LNCaP clone FGC (cell line): ENCODE data around the gene PNPLA6.

Source experiments
- DNase-seq: peaks from one replicate; pipeline ENCODE4 v3.0.0-alpha.2; 2011; ENCODE audit warnings: low read depth
- H3K4me3 ChIP-seq: 2 replicates; pipeline ENCODE4 v1.5.1; 2011; ENCODE audit warnings: mild to moderate bottlenecking, low read depth, low read length, control low read depth
- TF ChIP-seq, protein P1 (sequence below): IDR thresholded peaks from 2 replicates; pipeline ENCODE4 v1.5.1; 2012; ENCODE audit warnings: mild to moderate bottlenecking; ENCODE audit not compliant: control insufficient read depth, insufficient read depth; ENCODE audit errors: extremely low read depth

The PNPLA6 gene

DNA sequence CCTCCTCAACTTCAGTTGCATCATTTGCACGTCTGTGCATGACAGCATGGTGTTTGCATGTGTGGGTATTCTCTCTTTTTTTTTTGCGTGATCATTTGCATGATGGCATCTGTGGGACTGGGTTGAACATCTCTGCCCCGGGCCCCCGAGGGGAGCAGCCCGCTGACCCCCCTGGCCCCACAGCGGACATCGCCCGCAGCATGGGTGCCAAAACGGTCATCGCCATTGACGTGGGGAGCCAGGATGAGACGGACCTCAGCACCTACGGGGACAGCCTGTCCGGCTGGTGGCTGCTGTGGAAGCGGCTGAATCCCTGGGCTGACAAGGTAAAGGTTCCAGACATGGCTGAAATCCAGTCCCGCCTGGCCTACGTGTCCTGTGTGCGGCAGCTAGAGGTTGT is 23.1 kb downstream of the PNPLA6 start:
- H3K4me3 ChIP-seq = no peak overlapping the region
- TF ChIP-seq, protein P1, sequence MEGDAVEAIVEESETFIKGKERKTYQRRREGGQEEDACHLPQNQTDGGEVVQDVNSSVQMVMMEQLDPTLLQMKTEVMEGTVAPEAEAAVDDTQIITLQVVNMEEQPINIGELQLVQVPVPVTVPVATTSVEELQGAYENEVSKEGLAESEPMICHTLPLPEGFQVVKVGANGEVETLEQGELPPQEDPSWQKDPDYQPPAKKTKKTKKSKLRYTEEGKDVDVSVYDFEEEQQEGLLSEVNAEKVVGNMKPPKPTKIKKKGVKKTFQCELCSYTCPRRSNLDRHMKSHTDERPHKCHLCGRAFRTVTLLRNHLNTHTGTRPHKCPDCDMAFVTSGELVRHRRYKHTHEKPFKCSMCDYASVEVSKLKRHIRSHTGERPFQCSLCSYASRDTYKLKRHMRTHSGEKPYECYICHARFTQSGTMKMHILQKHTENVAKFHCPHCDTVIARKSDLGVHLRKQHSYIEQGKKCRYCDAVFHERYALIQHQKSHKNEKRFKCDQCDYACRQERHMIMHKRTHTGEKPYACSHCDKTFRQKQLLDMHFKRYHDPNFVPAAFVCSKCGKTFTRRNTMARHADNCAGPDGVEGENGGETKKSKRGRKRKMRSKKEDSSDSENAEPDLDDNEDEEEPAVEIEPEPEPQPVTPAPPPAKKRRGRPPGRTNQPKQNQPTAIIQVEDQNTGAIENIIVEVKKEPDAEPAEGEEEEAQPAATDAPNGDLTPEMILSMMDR = no peak
- DNase-seq = no peak

DNA sequence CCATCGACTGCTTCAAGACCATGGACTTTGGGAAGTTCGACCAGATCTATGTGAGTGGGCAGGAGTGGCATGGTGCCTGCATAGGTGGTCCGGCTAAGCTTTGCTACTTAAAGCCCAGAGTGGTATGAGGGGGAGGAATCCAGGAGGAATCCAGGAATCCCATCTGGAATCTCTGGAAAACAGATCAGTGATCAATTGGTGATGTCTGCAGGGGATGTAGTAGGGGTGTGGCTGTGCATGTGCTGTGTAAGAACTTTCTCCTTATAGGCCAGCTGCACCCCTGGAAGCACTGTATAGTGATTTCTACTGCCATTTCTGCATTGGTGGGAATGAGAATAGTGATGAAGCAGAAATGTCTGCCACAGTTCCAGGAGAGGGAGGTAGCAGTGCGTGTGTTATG is 23.6 kb downstream of the PNPLA6 start:
- H3K4me3 ChIP-seq = no peak overlapping the region
- no peak for DNase-seq
- TF ChIP-seq, protein P1 = no peak

DNA sequence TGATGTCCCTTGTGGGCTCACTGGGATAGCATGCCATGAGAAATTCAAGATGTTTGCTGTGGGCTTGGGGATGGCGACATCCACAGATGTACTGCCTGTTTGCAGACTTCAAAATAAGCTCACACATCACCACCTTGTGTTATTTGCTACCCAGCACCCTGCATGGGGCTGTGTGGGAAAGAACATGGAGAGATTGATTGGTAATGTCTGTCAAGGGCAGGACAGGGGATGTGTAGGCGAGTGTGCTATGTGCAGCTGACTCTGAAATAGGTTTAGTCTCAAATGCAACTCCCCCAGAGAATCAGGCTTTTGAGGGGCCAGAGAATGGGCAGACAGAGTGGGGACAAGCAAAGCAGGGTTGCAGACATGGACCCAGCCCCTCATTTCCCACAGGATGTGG is 24.7 kb downstream of the PNPLA6 start:
- no peak overlapping the region for H3K4me3 ChIP-seq
- no peak for DNase-seq
- TF ChIP-seq, protein P1 = no peak

DNA sequence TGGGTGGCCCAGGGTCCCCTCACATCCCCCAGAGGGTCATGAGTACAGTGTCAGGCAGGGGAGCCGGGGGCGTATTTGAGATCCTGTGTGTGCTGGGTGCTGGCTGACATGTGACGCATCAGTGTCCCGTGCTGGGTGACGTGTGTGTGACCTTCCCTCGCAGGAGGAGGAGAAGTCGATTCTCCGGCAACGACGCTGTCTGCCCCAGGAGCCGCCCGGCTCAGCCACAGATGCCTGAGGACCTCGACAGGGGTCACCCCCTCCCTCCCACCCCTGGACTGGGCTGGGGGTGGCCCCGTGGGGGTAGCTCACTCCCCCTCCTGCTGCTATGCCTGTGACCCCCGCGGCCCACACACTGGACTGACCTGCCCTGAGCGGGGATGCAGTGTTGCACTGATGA is 25.8 kb downstream of the PNPLA6 start:
- H3K4me3 ChIP-seq = no peak overlapping the region
- TF ChIP-seq, protein P1 = no peak
- no peak for DNase-seq

DNA sequence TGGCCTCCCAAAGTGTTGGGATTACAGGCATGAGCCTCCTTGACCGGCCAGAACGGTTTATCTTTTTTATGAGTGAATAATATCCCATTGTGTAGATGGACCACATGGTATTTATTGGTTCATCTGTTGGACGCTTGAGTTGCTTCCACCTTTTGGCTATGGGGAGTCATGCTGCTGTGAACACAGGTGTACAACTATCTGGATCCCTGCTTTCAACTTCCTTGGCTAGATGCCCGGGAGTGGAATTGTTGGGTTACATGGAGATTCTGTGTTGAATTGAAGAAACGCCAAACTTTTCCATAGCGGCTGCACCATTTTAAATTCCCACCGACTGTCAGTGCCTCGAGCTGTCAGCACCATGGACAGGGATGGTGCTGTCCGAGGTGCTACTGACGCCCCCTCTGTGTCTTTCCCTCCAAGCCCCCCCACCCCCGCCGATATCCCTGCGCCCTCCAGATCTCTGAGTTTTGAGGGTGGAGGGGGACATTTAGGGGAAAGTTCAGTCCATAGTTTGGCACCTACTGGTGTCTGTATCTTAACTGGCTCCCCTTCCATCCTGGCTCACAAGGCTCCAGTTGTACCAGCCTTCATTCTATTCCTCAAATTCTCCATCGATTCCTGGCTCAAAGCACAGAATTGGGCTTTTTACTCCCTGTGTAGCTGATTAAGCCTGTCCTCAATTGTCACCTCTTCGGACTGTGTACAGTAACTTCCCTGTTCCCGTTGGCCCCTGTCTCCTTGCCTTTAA is 27.3 kb downstream of the PNPLA6 start:
- TF ChIP-seq, protein P1 = no peak
- H3K4me3 ChIP-seq = no peak overlapping the region
- DNase-seq = no peak

DNA sequence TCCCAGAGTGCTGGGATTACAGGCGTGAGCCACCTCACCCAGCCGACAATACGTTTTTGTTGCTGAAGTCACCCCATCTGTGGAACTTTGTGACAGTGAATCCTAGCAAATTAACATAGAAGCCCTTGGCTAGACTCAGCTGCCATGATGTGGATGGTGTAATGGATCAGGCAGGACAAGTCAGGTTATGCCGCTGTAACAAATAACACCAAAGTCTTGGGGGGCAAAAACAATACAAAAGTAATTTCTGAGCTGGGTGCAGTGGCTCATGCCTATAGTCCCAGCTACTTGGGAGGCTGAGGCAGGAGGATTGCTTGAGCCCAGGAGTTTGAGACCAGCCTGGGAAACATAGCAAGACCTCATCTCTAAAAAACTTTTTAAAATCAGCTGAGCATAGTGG is 29.3 kb downstream of the PNPLA6 start:
- no peak overlapping the region for H3K4me3 ChIP-seq
- no peak for DNase-seq
- TF ChIP-seq, protein P1 = no peak

DNA sequence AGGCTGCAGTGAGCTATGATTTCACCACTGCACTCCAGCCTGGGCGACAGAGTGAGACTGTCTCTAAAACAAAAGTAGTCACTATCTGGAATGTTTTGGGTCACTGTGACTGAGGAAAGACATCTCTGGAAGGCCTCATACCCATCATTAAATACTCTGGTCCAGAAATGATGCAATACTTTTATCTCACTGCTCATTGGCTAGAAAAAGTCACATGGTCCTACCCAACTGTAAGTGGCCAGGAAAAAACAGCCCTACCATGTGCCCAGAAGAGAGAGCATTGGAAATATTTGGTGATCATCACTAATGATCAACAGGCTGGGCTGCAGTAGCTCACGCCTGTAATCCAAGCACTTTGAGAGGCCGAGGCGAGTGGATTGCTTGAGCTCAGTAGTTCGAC is 29.8 kb downstream of the PNPLA6 start:
- H3K4me3 ChIP-seq = no peak overlapping the region
- TF ChIP-seq, protein P1 = no peak
- no peak for DNase-seq
